ENCODE results near the gene TMCC1.

TMCC1 gene

DNA sequence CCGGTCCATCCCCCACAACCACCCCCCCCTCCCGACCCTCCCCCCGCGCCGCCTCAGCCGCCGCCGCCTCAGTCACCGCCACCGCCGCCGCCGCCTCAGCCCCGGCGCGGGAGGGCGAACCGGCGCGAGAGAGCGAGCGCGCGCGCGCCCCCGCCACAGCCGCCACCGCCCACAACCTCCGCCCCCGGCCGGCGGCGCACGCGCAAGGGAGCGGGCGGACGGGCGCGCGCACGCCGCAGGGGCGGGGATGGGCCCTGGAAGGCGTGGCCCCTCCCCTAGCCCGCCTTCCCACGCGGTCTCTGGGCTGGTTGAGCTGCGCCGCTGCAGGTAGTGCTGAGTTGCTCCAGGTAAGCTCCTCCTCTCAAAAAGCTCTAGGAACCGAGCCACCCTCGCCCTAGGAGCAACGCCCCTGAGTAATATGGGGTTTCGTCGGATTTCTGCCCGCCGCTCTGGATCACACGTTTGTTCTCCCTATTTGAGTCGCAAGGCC, at the start of gene TMCC1:
TSS of gene TMCC1 (minus strand) at position 131 of the 490 bp plus-strand sequence.
- Histone ChIP-seq H3K36me3 (ENCODE audit: control insufficient read depth in 1 of 2, insufficient read depth in 2 of 2, low read length in 2 of 2) (no peaks in the 10 kb centered on the region), H3K27me3 (ENCODE audit: low read depth, low read length) (no peaks in the 10 kb centered on the region), H3K4me3 (ENCODE audit: low read depth in 1 of 2, low read length in 2 of 2) (peak within 1 kb of the TSS; percentile 87 to 92), H3K9me3 (ENCODE audit: control insufficient read depth in 1 of 2, low read length in 2 of 2) (no peaks in the 10 kb centered on the region), H3K4me1 (ENCODE audit: control insufficient read depth in 1 of 2, insufficient read depth in 2 of 2, low read length in 2 of 2) (peaks cover 13 to 21% of the 10 kb centered on the region in 2 donors), H3K27ac (ENCODE audit: low read length) (peak within 1 kb of the TSS; percentile 97)

GRCh38 chr3:129943020-129943419, 49.5 kb upstream of the TMCC1 start:
- no peak overlapping the region for H3K27ac ChIP-seq (ENCODE audit: low read length)
- H3K4me3 ChIP-seq (ENCODE audit: low read depth in 1 of 2, low read length in 2 of 2) = no peak overlapping the region
- no peaks in the 10 kb centered on the region for H3K36me3 ChIP-seq (ENCODE audit: control insufficient read depth in 1 of 2, insufficient read depth in 2 of 2, low read length in 2 of 2)
- H3K4me1 ChIP-seq (ENCODE audit: control insufficient read depth in 1 of 2, insufficient read depth in 2 of 2, low read length in 2 of 2) = no peaks in the 10 kb centered on the region
- no peaks in the 10 kb centered on the region for H3K27me3 ChIP-seq (ENCODE audit: low read depth, low read length)
- H3K9me3 ChIP-seq (ENCODE audit: control insufficient read depth in 1 of 2, low read length in 2 of 2) = peaks cover 0 to 6% of the 10 kb centered on the region in 2 donors

- peaks cover 0 to 5% of the 10 kb centered on the region in 2 donors for H3K9me3 ChIP-seq (ENCODE audit: control insufficient read depth in 1 of 2, low read length in 2 of 2)
- H3K4me1 ChIP-seq (ENCODE audit: control insufficient read depth in 1 of 2, insufficient read depth in 2 of 2, low read length in 2 of 2) = no peaks in the 10 kb centered on the region
- no peak overlapping the region for H3K4me3 ChIP-seq (ENCODE audit: low read depth in 1 of 2, low read length in 2 of 2)
- H3K27me3 ChIP-seq (ENCODE audit: low read depth, low read length) = no peaks in the 10 kb centered on the region
- no peaks in the 10 kb centered on the region for H3K36me3 ChIP-seq (ENCODE audit: control insufficient read depth in 1 of 2, insufficient read depth in 2 of 2, low read length in 2 of 2)
- H3K27ac ChIP-seq (ENCODE audit: low read length) = no peak overlapping the region
Observed at GRCh38 chr3:129942296-129942695, 48.8 kb upstream of the TMCC1 start.

DNA sequence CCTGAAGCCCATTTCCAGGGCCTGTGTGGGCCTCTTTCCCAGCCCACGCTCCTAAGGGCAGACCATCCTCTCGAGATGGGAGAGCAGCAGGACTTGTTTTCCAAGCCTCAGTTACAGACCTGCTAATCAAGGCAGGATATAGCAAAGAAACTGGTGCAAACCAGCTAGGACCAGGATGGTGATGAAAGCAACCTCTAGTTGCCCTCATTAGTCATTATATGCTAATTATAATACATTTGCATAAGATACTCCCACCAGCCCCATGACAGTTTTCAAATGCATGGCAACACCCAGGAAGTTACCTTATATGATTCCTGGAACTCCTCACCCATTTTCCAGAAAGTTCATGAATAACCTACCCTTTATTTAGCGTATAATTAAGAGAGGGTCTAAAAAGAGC, 46.6 kb upstream of the TMCC1 start:
- no peaks in the 10 kb centered on the region for H3K9me3 ChIP-seq (ENCODE audit: control insufficient read depth in 1 of 2, low read length in 2 of 2)
- H3K4me3 ChIP-seq (ENCODE audit: low read depth in 1 of 2, low read length in 2 of 2) = no peak overlapping the region
- no peaks in the 10 kb centered on the region for H3K27me3 ChIP-seq (ENCODE audit: low read depth, low read length)
- H3K27ac ChIP-seq (ENCODE audit: low read length) = no peak overlapping the region
- no peaks in the 10 kb centered on the region for H3K4me1 ChIP-seq (ENCODE audit: control insufficient read depth in 1 of 2, insufficient read depth in 2 of 2, low read length in 2 of 2)
- no peaks in the 10 kb centered on the region for H3K36me3 ChIP-seq (ENCODE audit: control insufficient read depth in 1 of 2, insufficient read depth in 2 of 2, low read length in 2 of 2)

GRCh38 chr3:129938140-129938930, 44.8 kb upstream of the TMCC1 start:
- Histone ChIP-seq H3K9me3 (ENCODE audit: control insufficient read depth in 1 of 2, low read length in 2 of 2) (no peaks in the 10 kb centered on the region), H3K36me3 (ENCODE audit: control insufficient read depth in 1 of 2, insufficient read depth in 2 of 2, low read length in 2 of 2) (no peaks in the 10 kb centered on the region), H3K27me3 (ENCODE audit: low read depth, low read length) (no peaks in the 10 kb centered on the region), H3K27ac (ENCODE audit: low read length) (no peak overlapping the region), H3K4me3 (ENCODE audit: low read depth in 1 of 2, low read length in 2 of 2) (no peak overlapping the region), H3K4me1 (ENCODE audit: control insufficient read depth in 1 of 2, insufficient read depth in 2 of 2, low read length in 2 of 2) (no peaks in the 10 kb centered on the region)

- H3K36me3 ChIP-seq (ENCODE audit: control insufficient read depth in 1 of 2, insufficient read depth in 2 of 2, low read length in 2 of 2) = no peaks in the 10 kb centered on the region
- H3K4me1 ChIP-seq (ENCODE audit: control insufficient read depth in 1 of 2, insufficient read depth in 2 of 2, low read length in 2 of 2) = no peaks in the 10 kb centered on the region
- H3K27ac ChIP-seq (ENCODE audit: low read length) = no peak overlapping the region
- H3K27me3 ChIP-seq (ENCODE audit: low read depth, low read length) = no peaks in the 10 kb centered on the region
- H3K9me3 ChIP-seq (ENCODE audit: control insufficient read depth in 1 of 2, low read length in 2 of 2) = no peaks in the 10 kb centered on the region
- H3K4me3 ChIP-seq (ENCODE audit: low read depth in 1 of 2, low read length in 2 of 2) = no peak overlapping the region
Observed at GRCh38 chr3:129937717-129938116, 44.2 kb upstream of the TMCC1 start.

GRCh38 chr3:129936757-129937156, 43.2 kb upstream of the TMCC1 start:
- Histone ChIP-seq H3K36me3 (ENCODE audit: control insufficient read depth in 1 of 2, insufficient read depth in 2 of 2, low read length in 2 of 2) (no peaks in the 10 kb centered on the region), H3K9me3 (ENCODE audit: control insufficient read depth in 1 of 2, low read length in 2 of 2) (no peaks in the 10 kb centered on the region), H3K27ac (ENCODE audit: low read length) (peak overlapping the region; percentile 69), H3K4me3 (ENCODE audit: low read depth in 1 of 2, low read length in 2 of 2) (peak overlapping the region; percentile 48 to 59), H3K4me1 (ENCODE audit: control insufficient read depth in 1 of 2, insufficient read depth in 2 of 2, low read length in 2 of 2) (no peaks in the 10 kb centered on the region), H3K27me3 (ENCODE audit: low read depth, low read length) (no peaks in the 10 kb centered on the region)

- no peak overlapping the region for H3K27ac ChIP-seq (ENCODE audit: low read length)
- peaks cover 0 to 3% of the 10 kb centered on the region in 2 donors for H3K9me3 ChIP-seq (ENCODE audit: control insufficient read depth in 1 of 2, low read length in 2 of 2)
- no peaks in the 10 kb centered on the region for H3K4me1 ChIP-seq (ENCODE audit: control insufficient read depth in 1 of 2, insufficient read depth in 2 of 2, low read length in 2 of 2)
- peak overlapping the region in 1 of 2 donors; percentile 43 for H3K4me3 ChIP-seq (ENCODE audit: low read depth in 1 of 2, low read length in 2 of 2)
- H3K27me3 ChIP-seq (ENCODE audit: low read depth, low read length) = no peaks in the 10 kb centered on the region
- H3K36me3 ChIP-seq (ENCODE audit: control insufficient read depth in 1 of 2, insufficient read depth in 2 of 2, low read length in 2 of 2) = no peaks in the 10 kb centered on the region
Observed at GRCh38 chr3:129934234-129935123, 41.0 kb upstream of the TMCC1 start.

GRCh38 chr3:129933471-129933870, 40.0 kb upstream of the TMCC1 start:
- H3K36me3 ChIP-seq (ENCODE audit: control insufficient read depth in 1 of 2, insufficient read depth in 2 of 2, low read length in 2 of 2) = no peaks in the 10 kb centered on the region
- H3K27ac ChIP-seq (ENCODE audit: low read length) = no peak overlapping the region
- no peaks in the 10 kb centered on the region for H3K4me1 ChIP-seq (ENCODE audit: control insufficient read depth in 1 of 2, insufficient read depth in 2 of 2, low read length in 2 of 2)
- no peak overlapping the region for H3K4me3 ChIP-seq (ENCODE audit: low read depth in 1 of 2, low read length in 2 of 2)
- no peaks in the 10 kb centered on the region for H3K27me3 ChIP-seq (ENCODE audit: low read depth, low read length)
- peaks cover 5 to 7% of the 10 kb centered on the region in 2 donors for H3K9me3 ChIP-seq (ENCODE audit: control insufficient read depth in 1 of 2, low read length in 2 of 2)

GRCh38 chr3:129929383-129929782, 35.9 kb upstream of the TMCC1 start:
- Histone ChIP-seq H3K27ac (ENCODE audit: low read length) (no peak overlapping the region), H3K36me3 (ENCODE audit: control insufficient read depth in 1 of 2, insufficient read depth in 2 of 2, low read length in 2 of 2) (no peaks in the 10 kb centered on the region), H3K9me3 (ENCODE audit: control insufficient read depth in 1 of 2, low read length in 2 of 2) (peaks cover 5 to 7% of the 10 kb centered on the region in 2 donors), H3K4me1 (ENCODE audit: control insufficient read depth in 1 of 2, insufficient read depth in 2 of 2, low read length in 2 of 2) (no peaks in the 10 kb centered on the region), H3K4me3 (ENCODE audit: low read depth in 1 of 2, low read length in 2 of 2) (no peak overlapping the region), H3K27me3 (ENCODE audit: low read depth, low read length) (no peaks in the 10 kb centered on the region)

- Histone ChIP-seq H3K4me1 (ENCODE audit: control insufficient read depth in 1 of 2, insufficient read depth in 2 of 2, low read length in 2 of 2) (no peaks in the 10 kb centered on the region), H3K9me3 (ENCODE audit: control insufficient read depth in 1 of 2, low read length in 2 of 2) (peaks cover 7% of the 10 kb centered on the region in 2 donors), H3K36me3 (ENCODE audit: control insufficient read depth in 1 of 2, insufficient read depth in 2 of 2, low read length in 2 of 2) (no peaks in the 10 kb centered on the region), H3K4me3 (ENCODE audit: low read depth in 1 of 2, low read length in 2 of 2) (no peak overlapping the region), H3K27ac (ENCODE audit: low read length) (no peak overlapping the region), H3K27me3 (ENCODE audit: low read depth, low read length) (no peaks in the 10 kb centered on the region)
Observed at GRCh38 chr3:129927072-129927471, 33.6 kb upstream of the TMCC1 start.

All from muscle layer of duodenum (tissue), 2 donors.